T-helper 17 cell (primary cell): ENCODE measurements around the gene UNC5C. TPM values are rescaled to one million over a fixed set of nuclear protein-coding genes. Genes with fewer than 3 reads are reported as not detected.

ENCODE experiments used
- ATAC-seq: fragments of 150-1000 bp; cut with Tn5 transposase; 2 replicates; pipeline ENCODE4 v1.10.0; 2021; ENCODE audit warnings: mild to moderate bottlenecking, moderate library complexity
- DNase-seq, 3 donors: peaks; one replicate each; pipeline versions ENCODE4 v3.0.0 to v3.0.0-alpha.2; 2020 to 2021
- H3K9me3 ChIP-seq: one replicate; pipeline ENCODE4 v1.7.0; 2013; ENCODE audit warnings: low read length, mild to moderate bottlenecking; ENCODE audit not compliant: control insufficient read depth, poor library complexity, severe bottlenecking
- H3K27ac Mint-ChIP-seq: one replicate; pipeline ENCODE4 v1.8.0; 2022; ENCODE audit warnings: mild to moderate bottlenecking, moderate library complexity, mixed read lengths
- H3K27me3 Mint-ChIP-seq: one replicate; pipeline ENCODE4 v1.8.0; 2022; ENCODE audit warnings: mixed read lengths
- H3K36me3 Mint-ChIP-seq: one replicate; pipeline ENCODE4 v1.8.0; 2022; ENCODE audit warnings: low read depth, mixed read lengths
- H3K4me1 Mint-ChIP-seq: one replicate; pipeline ENCODE4 v1.8.0; 2022; ENCODE audit warnings: mild to moderate bottlenecking, mixed read lengths
- H3K4me3 Mint-ChIP-seq: one replicate; pipeline ENCODE4 v1.8.0; 2022; ENCODE audit warnings: mild to moderate bottlenecking, moderate library complexity, mixed read lengths
- total RNA-seq, 4 donors: library from RNA in 2 of 4; stranded (reverse) in 2 of 4; gene quantifications; one replicate each; pipeline ENCODE4 v1.2.3 and lab custom pipeline; 2022 to 2026

The UNC5C gene
- total RNA-seq, 2 donors from 2014 or later, result 0.18 TPM; not detected in 1

DNA sequence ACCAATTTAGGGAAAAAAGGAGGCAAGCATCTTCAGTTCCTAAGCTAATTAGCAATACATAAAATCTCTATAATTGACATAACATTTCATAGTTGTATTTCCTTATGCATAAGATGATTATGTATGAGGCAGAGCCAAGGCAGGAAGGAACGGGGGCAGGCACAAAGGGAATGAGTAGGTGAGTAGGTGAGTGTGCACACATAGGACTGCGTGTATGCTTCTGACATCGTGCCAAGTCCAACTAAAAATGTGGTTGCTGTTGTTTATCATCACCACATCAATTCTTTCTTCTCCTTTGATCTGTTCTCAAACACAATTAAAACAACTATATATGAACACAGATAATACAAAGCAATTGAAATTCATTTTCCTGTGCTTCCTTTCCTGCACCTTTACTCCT is 131.2 kb downstream of the UNC5C start:
- H3K9me3 ChIP-seq, result no peaks in the 10 kb centered on the region
- ATAC-seq, result no peak
- Mint-ChIP-seq H3K36me3 (no peaks in the 10 kb centered on the region), H3K27ac (no peak overlapping the region), H3K4me3 (no peak overlapping the region), H3K27me3 (peaks cover 8% of the 10 kb centered on the region), H3K4me1 (peaks cover 14% of the 10 kb centered on the region)
- no peak for DNase-seq

DNA sequence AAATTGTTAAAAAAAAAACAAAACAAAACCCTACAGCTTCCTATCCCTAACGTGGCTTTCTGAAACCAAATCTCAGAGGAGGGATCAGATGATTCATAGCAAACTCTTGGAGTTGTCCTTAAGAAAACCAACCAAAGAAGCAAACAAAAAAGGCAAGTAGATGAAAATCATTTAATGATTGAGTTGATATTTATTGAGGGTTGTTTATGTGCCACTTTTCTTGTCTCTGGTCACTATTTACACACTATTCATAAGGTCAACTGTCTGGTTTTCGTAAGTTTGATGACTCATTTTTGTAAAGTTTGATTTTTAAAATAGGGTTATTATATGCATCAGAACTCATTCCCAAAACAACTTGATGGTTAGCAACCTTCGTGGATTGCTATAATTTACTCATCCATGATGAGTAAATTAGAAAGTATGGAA is 133.4 kb downstream of the UNC5C start:
- DNase-seq, result no peak
- H3K36me3 Mint-ChIP-seq, result no peaks in the 10 kb centered on the region
- no peak for ATAC-seq
- H3K27ac Mint-ChIP-seq, result no peak overlapping the region
- no peak overlapping the region for H3K4me3 Mint-ChIP-seq
- H3K9me3 ChIP-seq, result no peaks in the 10 kb centered on the region
- H3K27me3 Mint-ChIP-seq, result peaks cover 8% of the 10 kb centered on the region
- H3K4me1 Mint-ChIP-seq, result peaks cover 14% of the 10 kb centered on the region

DNA sequence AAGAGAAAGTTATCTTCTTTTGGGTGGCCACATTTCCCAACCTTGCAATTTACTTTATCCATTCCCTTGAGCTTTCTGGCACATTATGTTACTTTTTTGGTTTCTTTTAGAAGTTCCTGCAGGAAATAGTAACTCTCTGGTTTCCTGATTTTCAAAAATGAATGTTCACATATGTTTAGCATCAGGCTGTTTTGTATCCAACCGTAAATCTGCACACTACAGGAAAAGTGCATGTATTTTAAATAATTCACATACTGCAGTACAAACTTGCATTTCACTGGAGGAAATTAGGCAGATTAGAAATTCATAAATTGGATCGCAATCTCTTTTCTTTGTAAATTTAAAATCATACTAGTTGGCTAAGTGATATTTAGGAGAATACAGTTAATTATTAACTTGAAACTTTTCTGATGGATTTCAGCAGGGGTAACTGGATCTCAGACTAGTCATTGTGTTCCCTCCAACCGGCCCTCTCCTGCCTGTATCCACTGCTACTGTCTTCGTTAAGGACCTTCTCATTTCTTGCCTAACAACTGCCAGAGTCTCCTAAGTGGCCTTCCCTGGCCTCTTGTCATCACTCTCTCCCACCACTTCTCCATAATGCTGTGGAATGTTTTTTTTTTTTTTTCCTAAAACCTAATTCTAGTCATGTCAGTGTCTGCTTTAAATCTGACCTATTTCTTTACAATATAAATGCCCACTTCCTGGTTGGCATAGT is 137.2 kb downstream of the UNC5C start:
- no peak overlapping the region for H3K27ac Mint-ChIP-seq
- peaks cover 4% of the 10 kb centered on the region for H3K4me1 Mint-ChIP-seq

DNA sequence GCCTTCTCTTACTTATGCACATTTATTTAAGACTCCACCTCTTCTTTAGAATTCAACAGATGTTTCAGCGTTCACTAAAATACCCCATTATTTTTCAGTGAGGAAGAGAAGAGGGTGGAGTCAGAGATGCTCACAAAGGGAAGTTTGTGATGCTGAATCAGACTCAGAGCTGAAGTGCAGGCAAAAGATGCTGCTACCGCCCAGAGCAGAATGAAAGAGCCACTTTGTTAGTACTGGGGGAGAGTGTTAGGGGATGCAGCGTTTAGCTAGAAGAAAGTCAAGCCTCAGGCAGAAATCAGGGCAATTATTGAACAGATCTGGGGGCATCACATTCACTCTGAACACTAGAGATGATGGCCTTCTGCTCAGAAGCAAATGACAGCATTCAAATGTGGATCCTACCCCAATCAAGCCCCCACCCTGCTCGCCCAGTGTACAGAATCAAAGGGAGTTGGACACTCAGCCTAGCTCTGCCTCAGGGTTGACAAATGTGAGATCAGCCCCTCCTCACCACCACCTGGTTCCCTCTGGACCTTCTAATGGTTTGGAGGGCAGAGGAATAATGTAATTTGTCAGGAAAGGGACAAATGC is 138.3 kb downstream of the UNC5C start:
- Mint-ChIP-seq H3K27ac (no peak overlapping the region), H3K4me3 (no peak overlapping the region), H3K36me3 (no peaks in the 10 kb centered on the region), H3K4me1 (no peaks in the 10 kb centered on the region), H3K27me3 (no peaks in the 10 kb centered on the region)
- DNase-seq, result no peak
- no peaks in the 10 kb centered on the region for H3K9me3 ChIP-seq
- ATAC-seq, result no peak

More for the DNA sequence above, 137.2 kb downstream of the UNC5C start:
- no peak for DNase-seq
- Mint-ChIP-seq H3K36me3 (no peaks in the 10 kb centered on the region), H3K4me3 (no peak overlapping the region), H3K27me3 (peaks cover 6% of the 10 kb centered on the region)
- ATAC-seq, result no peak
- H3K9me3 ChIP-seq, result no peaks in the 10 kb centered on the region

DNA sequence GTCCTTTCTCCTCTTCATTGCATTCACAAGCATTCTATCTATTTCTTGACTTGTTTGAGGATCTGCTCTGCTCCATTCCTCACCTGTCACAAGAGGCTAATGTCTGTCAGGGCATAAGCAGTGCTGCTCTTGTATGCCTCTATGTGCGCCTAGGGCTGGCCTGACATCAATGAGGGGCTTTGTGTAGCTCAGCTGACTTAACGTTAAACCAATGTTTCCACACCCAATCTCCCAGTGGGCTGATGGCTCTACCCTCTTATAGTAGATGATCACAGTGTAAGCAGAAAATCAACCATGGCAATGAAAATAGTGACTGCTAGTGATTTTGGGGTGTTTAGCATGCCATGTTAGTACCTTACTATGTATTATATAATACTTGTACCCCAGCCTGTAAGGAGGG is 139.0 kb downstream of the UNC5C start:
- no peaks in the 10 kb centered on the region for H3K9me3 ChIP-seq
- DNase-seq (no peak), ATAC-seq (no peak)
- no peak overlapping the region for H3K4me3 Mint-ChIP-seq
- no peaks in the 10 kb centered on the region for H3K36me3 Mint-ChIP-seq
- no peak overlapping the region for H3K27ac Mint-ChIP-seq
- H3K4me1 Mint-ChIP-seq, result no peaks in the 10 kb centered on the region
- no peaks in the 10 kb centered on the region for H3K27me3 Mint-ChIP-seq

DNA sequence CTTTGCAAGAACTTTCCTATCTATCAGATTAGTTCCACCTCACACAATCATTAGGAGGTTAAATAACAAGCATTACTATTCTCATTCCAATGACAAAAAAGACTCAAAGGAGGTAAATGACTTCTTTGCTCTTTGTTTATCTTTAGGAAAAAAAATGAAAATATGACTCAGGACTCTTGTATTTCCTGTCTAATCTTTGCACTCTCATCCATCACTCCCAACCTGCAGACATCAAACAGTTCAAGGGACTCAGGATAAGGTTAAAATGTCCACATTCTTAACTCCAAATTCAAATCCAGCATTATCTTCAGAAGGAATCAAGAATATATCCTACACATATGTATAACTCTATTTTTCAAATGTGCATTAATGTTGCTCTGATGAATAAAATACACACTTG is 139.6 kb downstream of the UNC5C start:
- Mint-ChIP-seq H3K4me1 (no peaks in the 10 kb centered on the region), H3K36me3 (no peaks in the 10 kb centered on the region), H3K27ac (no peak overlapping the region), H3K27me3 (no peaks in the 10 kb centered on the region), H3K4me3 (no peak overlapping the region)
- ATAC-seq (no peak), DNase-seq (no peak)
- no peaks in the 10 kb centered on the region for H3K9me3 ChIP-seq

DNA sequence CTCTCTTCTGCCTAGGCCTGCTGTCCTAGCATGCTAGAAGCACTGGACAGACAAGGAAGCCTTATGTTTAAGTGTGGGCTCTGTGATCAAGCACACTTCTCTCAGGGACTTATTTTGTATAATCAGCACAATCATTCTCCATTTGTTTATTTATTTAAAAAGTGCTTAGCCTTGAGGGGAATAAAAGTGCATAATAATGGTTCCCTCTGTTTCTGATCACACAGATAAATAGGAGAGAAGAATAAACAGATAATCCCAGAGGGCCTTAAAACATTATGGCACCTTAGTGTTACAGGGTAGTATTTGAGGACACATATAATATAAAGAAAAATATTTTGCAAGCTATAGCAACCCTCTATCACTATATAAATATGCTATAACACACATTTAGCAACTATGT is 146.5 kb downstream of the UNC5C start:
- DNase-seq (no peak), ATAC-seq (no peak)
- Mint-ChIP-seq H3K4me3 (no peak overlapping the region), H3K27ac (no peak overlapping the region), H3K4me1 (no peaks in the 10 kb centered on the region), H3K27me3 (no peaks in the 10 kb centered on the region), H3K36me3 (no peaks in the 10 kb centered on the region)
- H3K9me3 ChIP-seq, result no peaks in the 10 kb centered on the region

DNA sequence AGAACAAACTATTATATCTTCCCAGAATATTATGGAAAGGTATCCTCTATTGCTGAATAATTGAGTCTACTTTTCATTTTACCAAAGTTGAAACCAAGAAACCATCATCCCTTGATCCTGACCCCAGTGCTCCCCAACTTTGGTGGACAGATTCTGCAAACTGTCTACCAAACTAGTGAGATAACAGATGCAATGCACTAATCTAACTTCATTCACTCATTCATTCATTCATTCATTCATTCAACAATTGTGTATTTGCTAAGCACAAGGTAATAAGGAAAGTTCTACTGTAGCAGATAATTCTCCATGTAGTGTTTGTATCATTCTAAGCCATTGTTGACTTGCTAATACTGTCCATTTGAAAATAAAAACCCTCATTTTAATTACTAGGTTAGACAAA is 150.6 kb downstream of the UNC5C start:
- DNase-seq (no peak), ATAC-seq (no peak)
- Mint-ChIP-seq H3K36me3 (no peaks in the 10 kb centered on the region), H3K4me1 (no peaks in the 10 kb centered on the region), H3K4me3 (no peak overlapping the region), H3K27ac (no peak overlapping the region), H3K27me3 (peaks cover 5% of the 10 kb centered on the region)
- no peaks in the 10 kb centered on the region for H3K9me3 ChIP-seq

DNA sequence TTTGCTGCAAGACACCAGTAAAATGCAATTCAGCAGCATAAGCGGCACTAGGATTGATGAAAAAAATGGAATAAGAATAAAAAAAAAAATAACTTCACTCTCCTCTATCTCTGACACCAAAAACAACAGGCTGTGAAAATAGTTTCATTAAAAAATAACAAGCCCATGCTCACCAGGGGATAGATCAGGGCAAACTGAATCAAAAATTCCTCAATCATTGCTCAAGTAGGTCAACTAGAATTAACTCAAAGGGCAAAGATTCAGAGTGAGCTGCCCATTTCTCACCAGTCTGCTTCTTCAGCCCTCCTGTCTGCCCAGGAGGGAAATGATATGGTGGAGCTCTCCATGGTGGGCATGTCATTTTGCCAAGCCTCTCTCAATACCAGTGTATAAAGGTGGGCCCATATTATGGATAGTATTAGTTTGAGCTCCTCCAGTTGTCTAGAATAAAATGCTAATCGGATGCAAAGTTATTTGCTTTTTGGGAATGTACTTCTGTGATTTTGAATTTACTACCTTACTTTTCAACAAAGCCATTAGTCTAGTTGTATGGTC is 153.9 kb downstream of the UNC5C start:
- DNase-seq (no peak), ATAC-seq (no peak)
- no peaks in the 10 kb centered on the region for H3K36me3 Mint-ChIP-seq
- H3K27me3 Mint-ChIP-seq, result peaks cover 5% of the 10 kb centered on the region
- no peak overlapping the region for H3K27ac Mint-ChIP-seq
- no peaks in the 10 kb centered on the region for H3K9me3 ChIP-seq
- no peak overlapping the region for H3K4me3 Mint-ChIP-seq
- no peaks in the 10 kb centered on the region for H3K4me1 Mint-ChIP-seq

DNA sequence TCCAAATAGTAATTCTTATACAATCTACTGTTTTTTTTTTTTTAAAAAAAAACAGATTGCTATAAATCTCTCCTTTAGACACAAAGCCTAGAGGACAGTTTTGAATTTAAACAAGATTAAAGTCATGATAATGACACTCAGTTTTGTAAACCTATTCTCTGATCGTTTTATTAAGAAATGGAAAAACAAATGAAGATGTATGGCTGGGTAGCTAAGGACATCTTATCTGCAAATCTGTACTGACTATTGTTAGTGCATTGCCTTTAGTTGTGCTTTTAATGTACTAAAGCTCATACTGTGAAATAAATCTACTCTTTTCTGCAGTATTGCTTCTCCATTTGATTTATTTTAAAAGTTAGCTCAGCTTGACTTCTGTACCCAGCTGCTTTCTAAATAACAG is 155.0 kb downstream of the UNC5C start:
- Mint-ChIP-seq H3K27ac (no peak overlapping the region), H3K36me3 (no peaks in the 10 kb centered on the region), H3K4me1 (no peaks in the 10 kb centered on the region), H3K4me3 (no peak overlapping the region), H3K27me3 (peaks cover 5% of the 10 kb centered on the region)
- H3K9me3 ChIP-seq, result no peaks in the 10 kb centered on the region
- no peak for DNase-seq
- ATAC-seq, result no peak

DNA sequence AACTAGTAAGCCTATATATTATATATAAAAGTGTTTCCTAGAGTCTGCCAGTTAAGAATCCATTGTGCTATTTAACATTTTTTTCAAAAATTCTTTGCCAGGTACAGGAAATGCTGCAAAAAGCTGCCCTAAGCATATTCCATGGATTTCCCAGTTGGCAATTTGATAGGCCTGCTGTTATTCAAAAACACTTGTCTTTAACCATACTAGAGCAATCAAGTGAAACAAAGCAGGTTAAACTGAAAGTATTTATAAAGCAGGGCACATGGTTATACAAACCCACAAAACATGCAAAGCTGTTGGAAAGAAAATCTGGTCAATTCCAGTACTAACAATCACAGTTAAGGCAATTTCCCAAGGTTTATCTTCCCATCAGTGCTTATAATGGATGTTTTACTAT is 159.9 kb downstream of the UNC5C start:
- no peak overlapping the region for H3K4me3 Mint-ChIP-seq
- DNase-seq, result no peak
- no peak for ATAC-seq
- H3K4me1 Mint-ChIP-seq, result no peaks in the 10 kb centered on the region
- no peaks in the 10 kb centered on the region for H3K27me3 Mint-ChIP-seq
- no peaks in the 10 kb centered on the region for H3K36me3 Mint-ChIP-seq
- H3K9me3 ChIP-seq, result no peaks in the 10 kb centered on the region
- no peak overlapping the region for H3K27ac Mint-ChIP-seq

DNA sequence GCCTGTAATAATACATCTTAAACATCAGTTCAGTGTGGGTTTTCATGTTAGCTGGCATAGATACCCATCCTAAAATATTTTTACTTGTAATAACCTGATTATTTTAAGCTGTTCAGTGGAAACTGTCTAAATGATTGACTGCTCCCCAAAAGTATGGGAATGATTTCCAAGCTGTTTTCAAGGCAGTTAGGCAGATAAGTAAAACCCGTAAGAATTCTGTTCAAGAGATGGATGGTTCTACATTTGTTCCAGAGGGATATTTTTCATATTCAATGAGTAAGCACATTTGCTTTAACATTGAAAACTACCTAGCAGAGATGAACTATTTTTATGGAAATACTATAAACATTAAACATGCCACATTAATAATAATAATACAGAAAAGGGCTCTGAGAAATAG is 161.1 kb downstream of the UNC5C start:
- Mint-ChIP-seq H3K36me3 (no peaks in the 10 kb centered on the region), H3K4me1 (no peaks in the 10 kb centered on the region), H3K27me3 (no peaks in the 10 kb centered on the region), H3K4me3 (no peak overlapping the region), H3K27ac (no peak overlapping the region)
- DNase-seq (no peak), ATAC-seq (no peak)
- H3K9me3 ChIP-seq, result no peaks in the 10 kb centered on the region

DNA sequence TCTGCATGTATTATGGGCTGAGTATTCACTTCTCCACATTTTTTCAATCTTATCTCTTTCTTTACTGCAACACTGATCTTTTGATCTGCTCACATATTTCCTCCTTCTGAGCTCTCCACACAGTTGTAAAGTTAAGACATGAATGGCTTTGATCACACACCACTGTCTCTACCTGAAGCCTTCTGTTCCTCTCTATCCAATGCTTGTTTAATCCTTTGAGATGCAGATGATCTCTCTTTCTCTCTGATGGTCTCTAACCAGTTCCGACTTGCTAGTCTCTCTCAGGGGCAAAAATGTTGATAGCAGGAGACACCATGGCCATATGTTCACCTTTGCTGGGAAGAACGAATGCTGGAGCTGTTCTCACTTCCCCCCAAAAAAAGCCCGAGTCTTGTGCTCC is 162.4 kb downstream of the UNC5C start:
- Mint-ChIP-seq H3K4me3 (no peak overlapping the region), H3K27ac (no peak overlapping the region), H3K4me1 (no peaks in the 10 kb centered on the region), H3K36me3 (no peaks in the 10 kb centered on the region), H3K27me3 (no peaks in the 10 kb centered on the region)
- ATAC-seq (no peak), DNase-seq (no peak)
- H3K9me3 ChIP-seq, result no peaks in the 10 kb centered on the region
